Brain microvascular endothelial cell (primary cell): ENCODE data around the gene CCT8L2.
"Not testable (repeated sequence)": the region's sequence is repeated elsewhere in the genome, so short reads cannot be mapped to it uniquely, and the experiment has no call there.

ENCODE experiments used
- DNase-seq: peaks from one replicate; pipeline ENCODE4 v3.0.0-alpha.2; 2020
- H3K27ac ChIP-seq: fragments of 250-450 bp; sonication (Bioruptor Pico); 2 replicates; pipeline ENCODE4 v1.5.1; 2020; ENCODE audit warnings: mild to moderate bottlenecking, moderate library complexity
- H3K27me3 ChIP-seq: fragments of 250-450 bp; sonication (Bioruptor Pico); replicated peaks from 2 replicates; pipeline ENCODE4 v1.5.1; 2020; ENCODE audit warnings: mild to moderate bottlenecking
- H3K36me3 ChIP-seq: fragments of 250-450 bp; sonication (Bioruptor Pico); replicated peaks from 2 replicates; pipeline ENCODE4 v1.5.1; 2020; ENCODE audit warnings: mild to moderate bottlenecking
- H3K4me3 ChIP-seq: 2 replicates; pipeline ENCODE4 v1.5.1; 2011; ENCODE audit warnings: low read depth, mild to moderate bottlenecking, control low read depth, low read length, moderate library complexity
- in situ Hi-C: cut with HindIII; loops from 2 replicates; pipeline ENCODE4 v1.10.0; 2017; ENCODE audit warnings: low sequenced_read_pairs, low pct_ligation_motif_present
- TF ChIP-seq, protein P1 (sequence below): IDR thresholded peaks from 2 replicates; pipeline ENCODE4 v1.5.1; 2011; ENCODE audit warnings: low read depth, mild to moderate bottlenecking, moderate library complexity, low read length, control low read depth, inconsistent platforms; ENCODE audit errors: missing control alignments

CCT8L2 gene, protein sequence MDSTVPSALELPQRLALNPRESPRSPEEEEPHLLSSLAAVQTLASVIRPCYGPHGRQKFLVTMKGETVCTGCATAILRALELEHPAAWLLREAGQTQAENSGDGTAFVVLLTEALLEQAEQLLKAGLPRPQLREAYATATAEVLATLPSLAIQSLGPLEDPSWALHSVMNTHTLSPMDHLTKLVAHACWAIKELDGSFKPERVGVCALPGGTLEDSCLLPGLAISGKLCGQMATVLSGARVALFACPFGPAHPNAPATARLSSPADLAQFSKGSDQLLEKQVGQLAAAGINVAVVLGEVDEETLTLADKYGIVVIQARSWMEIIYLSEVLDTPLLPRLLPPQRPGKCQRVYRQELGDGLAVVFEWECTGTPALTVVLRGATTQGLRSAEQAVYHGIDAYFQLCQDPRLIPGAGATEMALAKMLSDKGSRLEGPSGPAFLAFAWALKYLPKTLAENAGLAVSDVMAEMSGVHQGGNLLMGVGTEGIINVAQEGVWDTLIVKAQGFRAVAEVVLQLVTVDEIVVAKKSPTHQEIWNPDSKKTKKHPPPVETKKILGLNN

DNA sequence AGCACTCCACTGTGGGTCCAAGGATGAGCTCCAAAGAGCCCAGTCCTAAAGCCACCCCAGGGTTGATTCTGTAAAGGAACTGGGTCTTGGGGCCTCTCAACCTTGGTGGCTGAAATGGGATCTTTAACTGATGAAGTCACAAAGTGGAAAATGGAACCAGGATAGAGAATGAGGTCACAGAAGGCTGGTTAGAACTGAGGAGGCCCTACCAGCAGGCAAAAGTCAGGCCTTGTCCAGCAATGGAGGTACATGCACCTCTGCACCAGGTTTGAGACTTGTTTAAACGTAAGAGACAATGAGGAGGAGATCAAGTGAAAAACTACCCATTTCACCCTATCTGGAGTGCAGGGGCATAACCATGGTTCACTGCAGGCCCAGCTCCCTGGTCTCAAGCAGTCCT lies at the start of gene CCT8L2:
Gene CCT8L2 (minus strand): TSS at position 101 of the 400 bp plus-strand sequence. CDS start 260 bp downstream, outside the sequence.
- H3K4me3 ChIP-seq, H3K36me3 ChIP-seq, H3K27ac ChIP-seq, H3K27me3 ChIP-seq, DNase-seq, in situ Hi-C loops: not testable (repeated sequence)

DNA sequence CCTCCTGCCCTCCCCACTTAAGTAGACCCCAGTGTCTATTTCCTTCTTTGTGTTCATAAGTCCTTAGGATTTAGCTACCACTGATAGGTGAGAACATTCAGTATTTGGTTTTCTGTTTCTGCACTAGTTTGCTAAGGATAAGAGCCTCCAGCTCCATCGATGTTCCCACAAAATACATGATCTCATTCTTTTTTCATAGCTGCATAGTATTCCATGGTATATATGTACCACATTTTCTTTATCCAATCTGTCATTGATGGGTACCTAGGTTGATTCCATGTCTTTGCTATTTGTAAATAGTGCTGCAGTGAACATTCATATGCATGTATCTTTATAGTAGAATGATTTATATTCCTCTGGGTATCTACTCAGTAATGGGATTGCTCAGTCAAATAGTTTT lies 42.8 kb upstream of the CCT8L2 start:
- not testable (repeated sequence) for DNase-seq, H3K27me3 ChIP-seq

DNA sequence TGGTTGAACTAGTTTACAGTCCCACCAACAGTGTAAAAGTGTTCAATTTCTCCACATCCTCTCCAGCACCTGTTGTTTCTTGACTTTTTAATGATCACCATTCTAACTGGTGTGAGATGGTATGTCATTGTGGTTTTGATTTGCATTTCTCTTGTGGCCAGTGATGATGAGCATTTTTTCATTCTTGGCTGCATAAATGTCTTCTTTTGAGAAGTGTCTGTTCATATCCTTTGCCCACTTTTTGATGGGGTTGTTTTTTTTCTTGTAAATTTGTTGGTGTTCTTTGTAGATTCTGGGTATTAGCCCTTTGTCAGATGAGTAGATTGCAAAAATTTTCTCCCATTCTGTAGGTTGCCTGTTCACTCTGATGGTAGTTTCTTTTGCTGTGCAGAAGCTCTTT lies 41.5 kb upstream of the CCT8L2 start:
- H3K27ac ChIP-seq, H3K27me3 ChIP-seq, H3K36me3 ChIP-seq, DNase-seq, in situ Hi-C loops, H3K4me3 ChIP-seq: not testable (repeated sequence)

More for the DNA sequence above, 42.8 kb upstream of the CCT8L2 start:
- H3K27ac ChIP-seq, in situ Hi-C loops, H3K4me3 ChIP-seq, H3K36me3 ChIP-seq: not testable (repeated sequence)

DNA sequence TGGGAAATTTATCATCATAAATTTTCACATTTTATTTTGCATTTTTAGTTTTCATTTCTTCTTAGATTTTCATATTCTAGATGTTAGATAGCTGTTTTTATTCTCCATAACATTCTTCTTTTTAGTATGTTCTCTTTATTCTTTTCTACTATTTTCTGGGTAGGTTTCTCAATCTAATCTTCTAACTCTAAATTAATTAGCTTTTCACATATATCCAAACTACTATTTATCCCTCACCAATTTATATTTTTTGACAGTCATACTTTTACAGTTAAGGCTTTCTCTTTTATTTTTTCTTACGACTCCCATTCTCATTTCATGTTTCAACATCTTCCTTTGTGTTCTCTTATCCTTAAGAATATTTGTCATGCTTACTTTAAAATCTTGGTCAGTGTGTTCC lies 35.9 kb upstream of the CCT8L2 start:
- H3K27ac ChIP-seq, H3K4me3 ChIP-seq, H3K36me3 ChIP-seq, H3K27me3 ChIP-seq, DNase-seq, in situ Hi-C loops: not testable (repeated sequence)

DNA sequence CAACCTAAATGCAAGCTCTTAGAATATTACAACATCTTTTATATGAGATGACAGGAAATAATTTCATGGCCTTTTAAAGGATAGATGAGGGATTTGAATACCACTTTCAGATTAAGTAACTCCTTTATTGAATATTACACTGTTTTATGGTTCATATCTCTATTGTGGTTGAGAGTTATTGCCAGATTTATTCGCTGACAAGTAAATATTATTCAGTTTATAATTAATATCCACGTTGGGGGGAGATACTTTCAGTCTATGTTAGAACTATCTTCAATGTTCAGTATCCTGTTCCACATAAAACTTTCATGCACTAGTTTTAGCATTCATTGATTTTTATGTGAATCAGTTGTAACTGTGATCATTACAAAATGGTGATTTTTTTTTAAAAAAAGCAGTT lies 32.4 kb upstream of the CCT8L2 start:
- in situ Hi-C loops, H3K27me3 ChIP-seq, H3K27ac ChIP-seq, H3K36me3 ChIP-seq, DNase-seq, H3K4me3 ChIP-seq: not testable (repeated sequence)

DNA sequence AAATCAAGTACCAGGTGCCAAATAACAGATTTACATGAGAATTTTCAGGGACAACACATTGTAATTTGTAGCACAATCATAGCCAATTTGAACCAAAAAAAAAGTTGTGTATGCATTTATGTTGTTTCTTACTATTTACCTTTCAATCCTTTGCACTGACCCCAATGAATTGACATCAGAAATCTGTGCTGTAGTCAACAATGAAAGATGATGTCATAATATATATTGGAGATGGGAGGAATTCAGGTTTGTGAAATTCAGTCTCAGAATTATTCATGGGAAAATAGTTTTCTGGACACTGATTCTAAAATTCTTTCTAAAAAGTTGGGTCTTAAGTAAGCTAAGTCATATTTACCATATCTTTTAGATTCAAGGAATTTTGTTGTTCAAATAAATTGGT lies 31.0 kb upstream of the CCT8L2 start:
- DNase-seq, H3K27me3 ChIP-seq, H3K36me3 ChIP-seq, in situ Hi-C loops, H3K4me3 ChIP-seq, H3K27ac ChIP-seq: not testable (repeated sequence)

DNA sequence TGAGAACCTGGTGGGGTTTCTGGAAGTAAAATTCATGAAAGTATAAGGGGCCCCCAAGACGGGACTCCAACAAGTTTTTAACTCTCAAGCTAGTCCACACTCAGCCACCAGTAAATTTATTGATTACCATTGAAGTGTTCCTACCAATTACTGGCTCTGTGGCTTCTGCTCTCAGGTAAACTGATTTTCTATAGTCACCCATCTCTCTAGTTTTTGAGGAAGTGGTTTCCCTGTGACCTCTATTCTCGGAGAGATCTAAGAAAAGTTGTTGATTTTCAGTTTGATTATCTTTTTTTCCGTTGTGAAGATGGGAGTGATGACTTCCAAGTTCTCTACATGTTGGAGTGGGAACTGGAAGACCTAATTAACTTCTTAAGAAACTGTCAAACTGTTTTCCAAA lies 24.9 kb upstream of the CCT8L2 start:
- H3K4me3 ChIP-seq, H3K27ac ChIP-seq, in situ Hi-C loops, H3K36me3 ChIP-seq, H3K27me3 ChIP-seq, DNase-seq: not testable (repeated sequence)

DNA sequence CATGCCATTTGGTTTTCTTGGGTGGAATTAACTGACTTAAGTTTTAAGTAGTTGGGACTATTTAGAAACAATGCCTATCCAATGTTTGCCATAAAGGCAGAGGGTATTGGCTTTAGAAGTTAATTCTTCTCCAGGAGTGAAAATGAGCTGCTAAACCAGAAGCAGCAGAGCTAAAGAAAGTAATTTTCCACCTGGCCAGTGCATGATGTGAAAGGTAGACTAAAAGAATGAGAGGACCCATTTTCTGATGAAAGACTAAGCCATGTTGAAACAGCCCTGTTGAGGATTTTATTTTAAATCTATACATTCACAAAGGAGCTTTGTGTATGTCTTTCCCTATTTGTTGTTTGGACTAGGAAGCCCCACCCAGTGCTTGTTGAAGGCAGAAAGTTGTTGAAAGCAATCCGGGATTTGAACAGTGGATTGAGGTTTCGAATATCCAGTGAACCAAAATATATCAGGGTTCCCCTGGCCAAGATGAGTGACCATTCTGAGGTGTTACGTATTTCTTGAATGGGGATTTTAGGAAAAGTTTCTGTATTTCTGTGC lies 23.9 kb upstream of the CCT8L2 start:
- H3K27me3 ChIP-seq, in situ Hi-C loops: not testable (repeated sequence)

DNA sequence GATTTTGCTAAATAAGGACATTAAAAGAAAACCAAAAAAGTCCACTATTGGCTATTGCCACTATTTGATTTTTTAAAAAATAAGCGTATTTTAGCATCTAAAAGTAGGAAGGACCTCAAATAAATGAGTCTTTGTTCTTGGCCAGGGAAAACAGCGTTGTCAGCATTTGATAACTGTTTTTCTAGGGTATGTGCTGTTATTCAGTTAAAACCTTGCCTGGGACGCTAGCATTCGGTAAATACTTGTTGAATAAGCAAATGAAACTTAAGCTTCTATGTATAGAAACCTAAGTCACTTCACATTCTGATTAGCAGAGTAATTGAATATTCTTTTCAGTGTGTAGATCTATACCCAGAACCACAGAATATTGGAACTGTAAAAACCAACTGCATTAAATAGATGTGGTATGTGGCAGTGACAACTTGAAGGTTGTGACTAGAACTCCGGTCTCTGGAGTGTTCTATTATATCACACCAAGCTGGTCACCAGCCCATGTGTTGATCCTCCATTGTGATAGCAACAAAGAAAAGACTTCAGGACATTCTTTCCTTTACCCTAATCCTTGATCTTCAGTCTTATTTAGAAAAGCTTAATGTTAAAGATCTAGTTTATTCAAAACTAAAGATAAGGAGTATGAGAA lies 23.1 kb upstream of the CCT8L2 start:
- H3K27ac ChIP-seq, DNase-seq, H3K36me3 ChIP-seq, H3K27me3 ChIP-seq, H3K4me3 ChIP-seq, in situ Hi-C loops: not testable (repeated sequence)

More for the DNA sequence above, 23.9 kb upstream of the CCT8L2 start:
- H3K4me3 ChIP-seq, H3K27ac ChIP-seq, H3K36me3 ChIP-seq, DNase-seq: not testable (repeated sequence)

DNA sequence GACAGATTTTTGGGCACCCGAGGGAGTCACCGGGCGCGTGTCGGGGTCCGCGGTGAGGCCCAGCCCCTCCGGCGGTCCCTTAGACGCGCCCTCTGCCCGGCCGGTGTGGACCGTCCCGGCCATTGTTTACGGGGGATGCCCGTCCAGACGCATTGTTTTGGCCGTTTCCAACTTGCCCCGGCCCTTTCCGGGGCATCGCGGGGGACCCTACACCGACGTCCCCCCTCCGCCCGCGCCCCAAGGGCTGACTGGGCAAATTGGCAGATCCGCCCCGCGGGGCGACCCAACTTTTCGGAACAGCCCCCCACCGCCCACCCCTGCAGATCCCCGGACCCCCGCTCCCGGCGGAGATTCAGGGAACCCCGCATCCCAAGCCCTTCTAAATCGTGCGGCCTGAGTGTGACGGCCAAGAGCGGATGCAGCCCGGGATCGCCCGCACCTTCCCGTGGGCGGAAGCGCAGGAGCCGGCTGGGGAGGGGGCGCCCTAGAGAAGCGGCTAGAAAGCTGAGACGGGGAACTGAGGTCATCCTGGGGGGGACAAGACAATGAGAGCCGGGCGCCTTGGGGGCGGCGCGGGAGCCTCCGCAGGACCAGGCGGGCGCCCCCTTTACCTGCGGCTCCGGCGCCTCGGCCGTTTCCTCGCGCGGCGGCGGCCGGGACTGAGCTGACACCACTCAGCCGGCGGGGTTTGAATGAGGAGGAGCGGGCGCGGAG lies 17.1 kb upstream of the CCT8L2 start:
- Histone ChIP-seq H3K36me3 (no peaks in the 10 kb centered on the region), H3K27ac (no peak overlapping the region), H3K4me3 (no peak overlapping the region), H3K27me3 (no peaks in the 10 kb centered on the region)
- no peak for DNase-seq
- TF ChIP-seq, protein P1, sequence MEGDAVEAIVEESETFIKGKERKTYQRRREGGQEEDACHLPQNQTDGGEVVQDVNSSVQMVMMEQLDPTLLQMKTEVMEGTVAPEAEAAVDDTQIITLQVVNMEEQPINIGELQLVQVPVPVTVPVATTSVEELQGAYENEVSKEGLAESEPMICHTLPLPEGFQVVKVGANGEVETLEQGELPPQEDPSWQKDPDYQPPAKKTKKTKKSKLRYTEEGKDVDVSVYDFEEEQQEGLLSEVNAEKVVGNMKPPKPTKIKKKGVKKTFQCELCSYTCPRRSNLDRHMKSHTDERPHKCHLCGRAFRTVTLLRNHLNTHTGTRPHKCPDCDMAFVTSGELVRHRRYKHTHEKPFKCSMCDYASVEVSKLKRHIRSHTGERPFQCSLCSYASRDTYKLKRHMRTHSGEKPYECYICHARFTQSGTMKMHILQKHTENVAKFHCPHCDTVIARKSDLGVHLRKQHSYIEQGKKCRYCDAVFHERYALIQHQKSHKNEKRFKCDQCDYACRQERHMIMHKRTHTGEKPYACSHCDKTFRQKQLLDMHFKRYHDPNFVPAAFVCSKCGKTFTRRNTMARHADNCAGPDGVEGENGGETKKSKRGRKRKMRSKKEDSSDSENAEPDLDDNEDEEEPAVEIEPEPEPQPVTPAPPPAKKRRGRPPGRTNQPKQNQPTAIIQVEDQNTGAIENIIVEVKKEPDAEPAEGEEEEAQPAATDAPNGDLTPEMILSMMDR: no peak
- in situ Hi-C loops: no loop called here
